DOHH2 (cell line): ENCODE data around the gene CNTN2.

Experiments
- EZH2phosphoT487 ChIP-seq: fragments of 200-600 bp; sonication (generic); IDR thresholded peaks from 2 replicates; pipeline ENCODE4 v1.6.1; 2017; ENCODE audit warnings: borderline replicate concordance, mild to moderate bottlenecking, antibody characterized with exemption, low read length, moderate library complexity, mixed read lengths
- TF ChIP-seq, protein P1 (sequence below): fragments of 200-600 bp; sonication (generic); IDR thresholded peaks from one replicate; pipeline ENCODE4 v1.5.1; 2014; ENCODE audit warnings: antibody characterized with exemption, mild to moderate bottlenecking, low read depth, low read length; ENCODE audit not compliant: poor library complexity, severe bottlenecking

DNA sequence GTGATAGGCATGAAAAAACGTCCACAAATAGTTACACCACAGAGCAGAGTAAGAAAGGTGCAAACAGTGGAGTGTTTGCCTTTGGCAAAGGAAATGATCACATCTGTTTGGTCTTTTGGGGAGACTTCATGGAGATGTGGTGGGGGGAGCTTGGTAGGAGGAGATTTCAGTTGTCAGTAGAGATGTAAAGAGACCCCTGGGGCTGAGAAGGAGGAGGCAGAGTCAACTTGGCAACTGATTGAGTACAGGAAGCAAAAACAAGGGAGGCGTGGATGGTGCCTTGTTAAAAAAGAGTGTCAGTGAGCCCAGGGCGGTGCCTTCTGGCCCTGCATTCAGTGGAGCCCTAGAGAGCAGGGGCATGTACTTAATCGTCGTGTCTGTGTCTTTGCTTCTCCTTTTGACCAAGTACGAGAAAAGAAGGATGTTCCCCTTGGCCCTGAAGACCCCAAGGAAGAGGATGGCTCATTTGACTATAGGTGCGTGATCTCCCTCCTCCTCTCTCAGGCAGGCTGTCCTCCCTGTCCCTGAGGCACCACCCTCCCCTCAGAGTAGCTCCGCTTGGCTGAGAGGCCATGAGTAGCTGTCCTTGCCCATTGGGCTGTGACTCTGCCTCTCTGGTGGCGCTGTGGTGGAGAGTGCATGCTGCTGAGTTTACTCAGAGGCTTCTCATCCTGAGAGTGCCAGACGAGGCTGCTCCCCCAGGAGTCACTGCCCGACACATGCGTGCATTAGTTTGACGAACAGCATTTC lies 30.4 kb upstream of the CNTN2 start:
- TF ChIP-seq, protein P1, sequence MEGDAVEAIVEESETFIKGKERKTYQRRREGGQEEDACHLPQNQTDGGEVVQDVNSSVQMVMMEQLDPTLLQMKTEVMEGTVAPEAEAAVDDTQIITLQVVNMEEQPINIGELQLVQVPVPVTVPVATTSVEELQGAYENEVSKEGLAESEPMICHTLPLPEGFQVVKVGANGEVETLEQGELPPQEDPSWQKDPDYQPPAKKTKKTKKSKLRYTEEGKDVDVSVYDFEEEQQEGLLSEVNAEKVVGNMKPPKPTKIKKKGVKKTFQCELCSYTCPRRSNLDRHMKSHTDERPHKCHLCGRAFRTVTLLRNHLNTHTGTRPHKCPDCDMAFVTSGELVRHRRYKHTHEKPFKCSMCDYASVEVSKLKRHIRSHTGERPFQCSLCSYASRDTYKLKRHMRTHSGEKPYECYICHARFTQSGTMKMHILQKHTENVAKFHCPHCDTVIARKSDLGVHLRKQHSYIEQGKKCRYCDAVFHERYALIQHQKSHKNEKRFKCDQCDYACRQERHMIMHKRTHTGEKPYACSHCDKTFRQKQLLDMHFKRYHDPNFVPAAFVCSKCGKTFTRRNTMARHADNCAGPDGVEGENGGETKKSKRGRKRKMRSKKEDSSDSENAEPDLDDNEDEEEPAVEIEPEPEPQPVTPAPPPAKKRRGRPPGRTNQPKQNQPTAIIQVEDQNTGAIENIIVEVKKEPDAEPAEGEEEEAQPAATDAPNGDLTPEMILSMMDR = no peak
- no peak for TF ChIP-seq EZH2phosphoT487
